ENCODE data around the gene EDC4. TPM values are rescaled to one million over a fixed set of nuclear protein-coding genes. Genes with fewer than 3 reads are reported as not detected.
A peak's percentile ranks its signal among the peaks of the same experiment; 100 is the strongest.

EDC4 gene
- total RNA-seq, 1 experiment from 2014 or later, result 85.8 TPM

DNA sequence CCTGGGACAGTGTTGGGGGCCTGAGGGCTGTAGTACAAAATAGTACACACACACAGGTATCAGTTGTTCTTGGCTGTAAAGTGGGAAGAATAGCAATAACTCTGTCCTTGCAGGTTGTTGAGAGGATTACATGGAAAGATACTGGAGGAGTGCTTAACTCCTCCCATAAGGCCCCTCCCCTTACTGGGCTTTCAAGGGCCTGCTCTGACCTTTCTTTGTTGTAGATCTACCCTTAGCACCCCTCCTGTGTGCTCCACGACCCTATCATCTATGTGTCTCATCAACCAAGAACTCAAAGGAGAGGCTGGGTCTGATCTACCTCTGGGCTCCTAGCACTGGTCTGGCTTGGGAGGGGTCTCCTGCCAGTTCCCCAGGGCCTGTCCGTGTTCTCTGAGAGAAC lies 8.3 kb upstream of the EDC4 start:
- Mint-ChIP-seq H3K36me3 (ENCODE audit: insufficient read depth, unreplicated experiment) (peaks cover 54% of the 10 kb centered on the region), H3K27me3 (ENCODE audit: unreplicated experiment) (no peaks in the 10 kb centered on the region), H3K9me3 (ENCODE audit: low read depth, unreplicated experiment) (no peaks in the 10 kb centered on the region), H3K4me3 (ENCODE audit: low read depth, unreplicated experiment) (no peak overlapping the region), H3K4me1 (ENCODE audit: low read depth, unreplicated experiment) (peaks cover 32% of the 10 kb centered on the region), H3K27ac (ENCODE audit: unreplicated experiment) (no peak overlapping the region)
- DNase-seq, result no peak
- TF ChIP-seq, protein P1, sequence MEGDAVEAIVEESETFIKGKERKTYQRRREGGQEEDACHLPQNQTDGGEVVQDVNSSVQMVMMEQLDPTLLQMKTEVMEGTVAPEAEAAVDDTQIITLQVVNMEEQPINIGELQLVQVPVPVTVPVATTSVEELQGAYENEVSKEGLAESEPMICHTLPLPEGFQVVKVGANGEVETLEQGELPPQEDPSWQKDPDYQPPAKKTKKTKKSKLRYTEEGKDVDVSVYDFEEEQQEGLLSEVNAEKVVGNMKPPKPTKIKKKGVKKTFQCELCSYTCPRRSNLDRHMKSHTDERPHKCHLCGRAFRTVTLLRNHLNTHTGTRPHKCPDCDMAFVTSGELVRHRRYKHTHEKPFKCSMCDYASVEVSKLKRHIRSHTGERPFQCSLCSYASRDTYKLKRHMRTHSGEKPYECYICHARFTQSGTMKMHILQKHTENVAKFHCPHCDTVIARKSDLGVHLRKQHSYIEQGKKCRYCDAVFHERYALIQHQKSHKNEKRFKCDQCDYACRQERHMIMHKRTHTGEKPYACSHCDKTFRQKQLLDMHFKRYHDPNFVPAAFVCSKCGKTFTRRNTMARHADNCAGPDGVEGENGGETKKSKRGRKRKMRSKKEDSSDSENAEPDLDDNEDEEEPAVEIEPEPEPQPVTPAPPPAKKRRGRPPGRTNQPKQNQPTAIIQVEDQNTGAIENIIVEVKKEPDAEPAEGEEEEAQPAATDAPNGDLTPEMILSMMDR (IDR thresholded peaks at IDR 0.05; ENCODE audit: unreplicated experiment), result no peak
- no TSS peak for BruUV-seq (replicated peaks)
- intact Hi-C loops (cut with micrococcal nuclease; ENCODE audit: unreplicated experiment), result no loop called here
- CTCF ChIA-PET, result interaction anchor here (1.0 to 1.7 kb wide), 2 partner anchors 19 to 48 kb away, joined by 7 to 18 read pairs; no protein-coding TSS in a partner anchor

DNA sequence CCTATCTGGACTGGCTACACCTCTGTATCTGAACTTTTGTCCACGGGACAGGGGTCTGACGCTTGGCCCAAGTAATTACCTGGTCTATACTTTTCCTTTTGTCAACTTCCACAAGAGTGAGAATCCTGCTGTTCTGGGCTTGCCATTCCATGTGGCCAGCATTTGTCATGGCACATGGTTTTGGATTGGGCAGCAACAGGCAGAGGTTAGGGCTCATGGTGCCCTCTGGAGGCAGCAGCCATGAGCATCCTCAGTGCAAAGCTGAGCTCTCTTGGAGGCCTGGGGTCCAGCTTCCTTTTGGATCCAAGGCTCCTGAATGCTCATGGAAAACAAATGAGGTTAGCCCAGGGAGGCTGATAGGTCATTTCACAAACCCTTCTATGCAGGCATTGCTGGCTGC lies 7.5 kb upstream of the EDC4 start:
- Mint-ChIP-seq H3K9me3 (ENCODE audit: low read depth, unreplicated experiment) (no peaks in the 10 kb centered on the region), H3K36me3 (ENCODE audit: insufficient read depth, unreplicated experiment) (peaks cover 53% of the 10 kb centered on the region), H3K27me3 (ENCODE audit: unreplicated experiment) (no peaks in the 10 kb centered on the region), H3K4me3 (ENCODE audit: low read depth, unreplicated experiment) (no peak overlapping the region), H3K4me1 (ENCODE audit: low read depth, unreplicated experiment) (peaks cover 29% of the 10 kb centered on the region), H3K27ac (ENCODE audit: unreplicated experiment) (no peak overlapping the region)
- no TSS peak for BruUV-seq (replicated peaks)
- intact Hi-C loops (cut with micrococcal nuclease; ENCODE audit: unreplicated experiment), result no loop called here
- peak; percentile 46 for DNase-seq
- TF ChIP-seq, protein P1 (IDR thresholded peaks at IDR 0.05; ENCODE audit: unreplicated experiment), result peak; percentile 20
- CTCF ChIA-PET, result interaction anchor here (0.7 to 1.7 kb wide), 8 partner anchors 18 to 477 kb away, joined by 4 to 18 read pairs (median 4); partner anchors contain the start of gene CTCF

DNA sequence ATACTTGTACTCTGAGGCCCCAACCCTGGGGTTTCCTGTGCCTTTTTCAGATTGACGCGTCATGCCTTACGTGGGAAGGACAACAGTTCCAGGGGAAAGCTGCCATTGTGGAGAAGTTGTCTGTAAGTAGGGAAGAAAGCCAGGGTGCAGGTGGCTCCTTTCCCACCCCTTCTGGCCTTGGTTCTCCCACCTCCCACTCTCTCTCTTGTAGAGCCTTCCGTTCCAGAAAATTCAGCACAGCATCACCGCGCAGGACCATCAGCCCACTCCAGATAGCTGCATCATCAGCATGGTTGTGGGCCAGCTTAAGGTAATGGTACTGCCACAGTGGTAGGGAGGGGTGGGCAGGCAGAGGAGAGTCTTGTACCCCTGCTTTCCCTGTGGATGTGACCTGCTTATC lies 4.6 kb upstream of the EDC4 start:
- Mint-ChIP-seq H3K27ac (ENCODE audit: unreplicated experiment) (no peak overlapping the region), H3K9me3 (ENCODE audit: low read depth, unreplicated experiment) (no peaks in the 10 kb centered on the region), H3K4me1 (ENCODE audit: low read depth, unreplicated experiment) (peaks cover 8% of the 10 kb centered on the region), H3K4me3 (ENCODE audit: low read depth, unreplicated experiment) (no peak overlapping the region), H3K36me3 (ENCODE audit: insufficient read depth, unreplicated experiment) (peaks cover 64% of the 10 kb centered on the region), H3K27me3 (ENCODE audit: unreplicated experiment) (no peaks in the 10 kb centered on the region)
- CTCF ChIA-PET, result no interaction called here
- no peak for DNase-seq
- TF ChIP-seq, protein P1 (IDR thresholded peaks at IDR 0.05; ENCODE audit: unreplicated experiment), result no peak
- intact Hi-C loops (cut with micrococcal nuclease; ENCODE audit: unreplicated experiment), result no loop called here
- no TSS peak for BruUV-seq (replicated peaks)

DNA sequence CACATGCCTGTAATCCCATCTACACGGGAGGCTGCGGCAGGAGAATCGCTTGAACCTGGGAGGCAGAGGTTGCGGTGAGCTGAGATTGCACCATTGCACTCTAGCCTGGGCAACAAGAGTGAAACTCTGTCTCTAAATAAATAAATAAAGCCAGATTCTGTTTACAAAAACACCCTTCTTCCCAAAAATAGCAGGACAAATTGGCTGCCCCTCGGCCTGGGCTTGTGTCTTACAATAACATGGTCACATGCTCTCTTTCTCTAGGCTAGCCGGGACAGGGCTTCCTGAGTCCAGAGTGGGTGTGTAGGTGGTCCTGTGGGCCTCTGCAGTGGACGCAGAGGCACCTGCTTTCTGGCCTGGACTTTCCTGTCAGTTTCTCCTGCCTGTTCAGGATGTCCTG lies 3.2 kb upstream of the EDC4 start:
- Mint-ChIP-seq H3K4me1 (ENCODE audit: low read depth, unreplicated experiment) (peaks cover 18% of the 10 kb centered on the region), H3K36me3 (ENCODE audit: insufficient read depth, unreplicated experiment) (peaks cover 73% of the 10 kb centered on the region), H3K27me3 (ENCODE audit: unreplicated experiment) (no peaks in the 10 kb centered on the region), H3K27ac (ENCODE audit: unreplicated experiment) (no peak overlapping the region), H3K9me3 (ENCODE audit: low read depth, unreplicated experiment) (no peaks in the 10 kb centered on the region), H3K4me3 (ENCODE audit: low read depth, unreplicated experiment) (no peak overlapping the region)
- TF ChIP-seq, protein P1 (IDR thresholded peaks at IDR 0.05; ENCODE audit: unreplicated experiment), result no peak
- no peak for DNase-seq
- BruUV-seq (replicated peaks), result no TSS peak
- intact Hi-C loops (cut with micrococcal nuclease; ENCODE audit: unreplicated experiment), result no loop called here
- CTCF ChIA-PET, result no interaction called here

Data from Calu3 (cell line).